HG03575 (cell line): Measurements from ENCODE around the gene CDH18.

Experiments
- ATAC-seq: cut with Tn5 transposase; IDR thresholded peaks from one replicate; pipeline ENCODE4 v1.9.1; 2021; ENCODE audit not compliant: unreplicated experiment, insufficient number of reproducible peaks, low FRiP score; ENCODE audit errors: extremely low read depth

CDH18 gene

GRCh38 chr5:19987612-19988361, at the start of gene CDH18:
CDH18 (minus strand) TSS chr5:19988200; CDS start chr5:19838986, 149,214 bp downstream.
- ATAC-seq = no peak

GRCh38 chr5:20034717-20035116, 46.7 kb upstream of the CDH18 start:
- ATAC-seq = no peak

GRCh38 chr5:20033881-20034280, 45.9 kb upstream of the CDH18 start:
- no peak for ATAC-seq

- ATAC-seq = no peak
These were observed 44.9 kb upstream of the CDH18 start for GRCh38 chr5:20032896-20033295.

GRCh38 chr5:20030125-20030524, 42.1 kb upstream of the CDH18 start:
- ATAC-seq = no peak

- no peak for ATAC-seq
These were observed 41.3 kb upstream of the CDH18 start for GRCh38 chr5:20029266-20029665.

- ATAC-seq = no peak
These were observed 40.5 kb upstream of the CDH18 start for GRCh38 chr5:20028506-20028905.

GRCh38 chr5:20023686-20024180, 35.7 kb upstream of the CDH18 start:
- ATAC-seq = no peak

GRCh38 chr5:20020247-20020646, 32.2 kb upstream of the CDH18 start:
- ATAC-seq = no peak

GRCh38 chr5:20017021-20017420, 29.0 kb upstream of the CDH18 start:
- no peak for ATAC-seq

GRCh38 chr5:20000416-20000815, 12.4 kb upstream of the CDH18 start:
- ATAC-seq = no peak

GRCh38 chr5:19988457-19988856, 457 bp upstream of the CDH18 start:
- no peak for ATAC-seq

GRCh38 chr5:19986806-19987205, 1.2 kb downstream of the CDH18 start:
- ATAC-seq = no peak

- no peak for ATAC-seq
These were observed 1.9 kb downstream of the CDH18 start for GRCh38 chr5:19986031-19986619.

- ATAC-seq = no peak
These were observed 9.5 kb downstream of the CDH18 start for GRCh38 chr5:19978476-19978875.

GRCh38 chr5:19977099-19977498, 10.9 kb downstream of the CDH18 start:
- ATAC-seq = no peak

- no peak for ATAC-seq
These were observed 12.2 kb downstream of the CDH18 start for GRCh38 chr5:19975795-19976194.

GRCh38 chr5:19960451-19960850, 27.5 kb downstream of the CDH18 start:
- ATAC-seq = no peak

- no peak for ATAC-seq
These were observed 28.1 kb downstream of the CDH18 start for GRCh38 chr5:19959830-19960384.

- ATAC-seq = no peak
These were observed 37.1 kb downstream of the CDH18 start for GRCh38 chr5:19950897-19951296.
